ENCODE data around the gene GLG1. TPM values are rescaled to one million over a fixed set of nuclear protein-coding genes. Genes with fewer than 3 reads are reported as not detected.
"Not testable (repeated sequence)": the region's sequence is repeated elsewhere in the genome, so short reads cannot be mapped to it uniquely, and the experiment has no call there.

GLG1 gene
- total and polyA plus RNA-seq, 2 experiments from 2014 or later = 142 to 148 TPM

DNA sequence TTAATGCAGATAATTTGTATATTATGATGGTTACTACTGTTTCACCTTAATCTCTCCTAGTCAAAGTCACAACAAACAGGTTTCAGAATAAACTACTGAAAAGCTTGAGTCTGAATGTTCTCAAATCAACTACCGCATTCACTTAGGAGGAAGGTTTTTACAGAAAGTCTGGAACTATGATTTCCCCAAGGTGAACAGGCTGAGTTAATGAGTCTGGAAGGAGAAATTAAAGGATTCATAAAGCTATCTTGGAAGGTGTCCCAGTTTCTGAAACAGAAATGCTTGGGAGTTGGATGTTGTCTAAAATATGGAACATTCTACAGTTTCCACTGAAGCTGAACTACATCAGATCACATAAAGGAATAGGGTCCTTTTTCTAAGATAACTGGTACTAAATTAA is 69.2 kb downstream of the GLG1 start:
- H3K27ac ChIP-seq; H3K4me2 ChIP-seq; H2AFZ ChIP-seq; H3K9me3 ChIP-seq (ENCODE audit: low read depth); H3K9me2 ChIP-seq (replicated peaks; ENCODE audit: insufficient read depth); H3K27me3 ChIP-seq; H3K36me3 ChIP-seq (replicated peaks; ENCODE audit: insufficient read depth, low read depth); H3K4me3 ChIP-seq; H3K4me1 ChIP-seq (ENCODE audit: insufficient read depth); DNase-seq (ENCODE audit: low spot score): not testable (repeated sequence)
- WGBS (ENCODE audit: low lambda C conversion rate, missing lambda C conversion rate) = 92% methylated on average over 1 of the region's 1 CpG
- H3K79me2 ChIP-seq = peaks cover 29% of the 10 kb centered on the region
- H4K20me1 ChIP-seq (ENCODE audit: insufficient read depth, poor library complexity, severe bottlenecking) = peaks cover 13% of the 10 kb centered on the region

DNA sequence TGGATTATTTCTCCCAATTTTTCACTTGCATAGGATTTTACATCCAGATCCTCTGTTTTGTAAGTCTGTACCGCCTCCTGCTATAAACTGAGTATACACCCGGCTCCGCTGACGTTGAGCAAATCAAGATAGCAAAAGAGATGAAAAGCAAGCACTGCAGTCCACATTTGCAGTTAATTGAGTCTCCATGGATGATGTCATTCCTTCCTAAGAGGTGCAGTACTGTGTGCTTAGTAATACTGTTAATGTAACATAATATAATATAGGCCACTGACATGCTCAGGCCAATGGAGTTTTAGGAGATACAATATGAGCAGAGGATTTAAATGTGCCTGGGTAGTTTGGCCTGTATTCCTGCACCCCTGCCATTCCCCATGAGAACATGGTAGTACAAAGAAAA is 72.3 kb downstream of the GLG1 start:
- not testable (repeated sequence) for H3K27me3 ChIP-seq; H3K27ac ChIP-seq; H3K4me1 ChIP-seq (ENCODE audit: insufficient read depth); H3K9me3 ChIP-seq (ENCODE audit: low read depth); H3K4me2 ChIP-seq; H3K4me3 ChIP-seq; H3K9me2 ChIP-seq (replicated peaks; ENCODE audit: insufficient read depth); H3K36me3 ChIP-seq (replicated peaks; ENCODE audit: insufficient read depth, low read depth); H2AFZ ChIP-seq
- peaks cover 29% of the 10 kb centered on the region for H3K79me2 ChIP-seq
- DNase-seq (ENCODE audit: low spot score) = peak; percentile 31
- H4K20me1 ChIP-seq (ENCODE audit: insufficient read depth, poor library complexity, severe bottlenecking) = peaks cover 12% of the 10 kb centered on the region
- 32% methylated on average over 4 of the region's 4 CpGs for WGBS (ENCODE audit: low lambda C conversion rate, missing lambda C conversion rate)

GRCh38 chr16:74524926-74525325 is 82.0 kb downstream of the GLG1 start:
- Histone ChIP-seq H3K4me3 (no peak overlapping the region), H2AFZ (no peak overlapping the region), H3K27ac (no peak overlapping the region), H3K79me2 (peaks cover 22% of the 10 kb centered on the region), H3K4me1 (ENCODE audit: insufficient read depth) (peaks cover 8% of the 10 kb centered on the region), H4K20me1 (ENCODE audit: insufficient read depth, poor library complexity, severe bottlenecking) (no peaks in the 10 kb centered on the region), H3K27me3 (no peaks in the 10 kb centered on the region), H3K4me2 (no peak overlapping the region), H3K9me2 (replicated peaks; ENCODE audit: insufficient read depth) (no peaks in the 10 kb centered on the region), H3K9me3 (ENCODE audit: low read depth) (no peaks in the 10 kb centered on the region), H3K36me3 (replicated peaks; ENCODE audit: insufficient read depth, low read depth) (no peaks in the 10 kb centered on the region)
- TF ChIP-seq, protein P1, sequence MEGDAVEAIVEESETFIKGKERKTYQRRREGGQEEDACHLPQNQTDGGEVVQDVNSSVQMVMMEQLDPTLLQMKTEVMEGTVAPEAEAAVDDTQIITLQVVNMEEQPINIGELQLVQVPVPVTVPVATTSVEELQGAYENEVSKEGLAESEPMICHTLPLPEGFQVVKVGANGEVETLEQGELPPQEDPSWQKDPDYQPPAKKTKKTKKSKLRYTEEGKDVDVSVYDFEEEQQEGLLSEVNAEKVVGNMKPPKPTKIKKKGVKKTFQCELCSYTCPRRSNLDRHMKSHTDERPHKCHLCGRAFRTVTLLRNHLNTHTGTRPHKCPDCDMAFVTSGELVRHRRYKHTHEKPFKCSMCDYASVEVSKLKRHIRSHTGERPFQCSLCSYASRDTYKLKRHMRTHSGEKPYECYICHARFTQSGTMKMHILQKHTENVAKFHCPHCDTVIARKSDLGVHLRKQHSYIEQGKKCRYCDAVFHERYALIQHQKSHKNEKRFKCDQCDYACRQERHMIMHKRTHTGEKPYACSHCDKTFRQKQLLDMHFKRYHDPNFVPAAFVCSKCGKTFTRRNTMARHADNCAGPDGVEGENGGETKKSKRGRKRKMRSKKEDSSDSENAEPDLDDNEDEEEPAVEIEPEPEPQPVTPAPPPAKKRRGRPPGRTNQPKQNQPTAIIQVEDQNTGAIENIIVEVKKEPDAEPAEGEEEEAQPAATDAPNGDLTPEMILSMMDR (IDR thresholded peaks at IDR 0.05; ENCODE audit: poor library complexity) = no peak
- TF ChIP-seq EZH2 (IDR thresholded peaks at IDR 0.05; ENCODE audit: borderline replicate concordance) (no peak), EZH2phosphoT487 (IDR thresholded peaks at IDR 0.05; ENCODE audit: low read depth, severe bottlenecking, unreplicated experiment) (no peak)
- DNase-seq (ENCODE audit: low spot score) = no peak

GRCh38 chr16:74524117-74524516 is 82.8 kb downstream of the GLG1 start:
- Histone ChIP-seq H4K20me1 (ENCODE audit: insufficient read depth, poor library complexity, severe bottlenecking) (no peaks in the 10 kb centered on the region), H3K36me3 (replicated peaks; ENCODE audit: insufficient read depth, low read depth) (no peaks in the 10 kb centered on the region), H2AFZ (no peak overlapping the region), H3K9me2 (replicated peaks; ENCODE audit: insufficient read depth) (no peaks in the 10 kb centered on the region), H3K4me1 (ENCODE audit: insufficient read depth) (peaks cover 8% of the 10 kb centered on the region), H3K9me3 (ENCODE audit: low read depth) (no peaks in the 10 kb centered on the region), H3K4me2 (no peak overlapping the region), H3K27ac (no peak overlapping the region), H3K79me2 (peaks cover 26% of the 10 kb centered on the region), H3K27me3 (no peaks in the 10 kb centered on the region), H3K4me3 (no peak overlapping the region)
- 96% methylated on average over 5 of the region's 5 CpGs for WGBS (ENCODE audit: low lambda C conversion rate, missing lambda C conversion rate)
- DNase-seq (ENCODE audit: low spot score) = no peak
- TF ChIP-seq EZH2 (IDR thresholded peaks at IDR 0.05; ENCODE audit: borderline replicate concordance) (no peak), EZH2phosphoT487 (IDR thresholded peaks at IDR 0.05; ENCODE audit: low read depth, severe bottlenecking, unreplicated experiment) (no peak)
- TF ChIP-seq, protein P1 (IDR thresholded peaks at IDR 0.05; ENCODE audit: poor library complexity) = no peak

- H3K27me3 ChIP-seq; H3K9me2 ChIP-seq (replicated peaks; ENCODE audit: insufficient read depth); H3K4me1 ChIP-seq (ENCODE audit: insufficient read depth); H3K4me2 ChIP-seq; H4K20me1 ChIP-seq (ENCODE audit: insufficient read depth, poor library complexity, severe bottlenecking); H2AFZ ChIP-seq; DNase-seq (ENCODE audit: low spot score); H3K4me3 ChIP-seq; H3K9me3 ChIP-seq (ENCODE audit: low read depth); H3K36me3 ChIP-seq (replicated peaks; ENCODE audit: insufficient read depth, low read depth); H3K27ac ChIP-seq: not testable (repeated sequence)
- 98% methylated on average over 3 of the region's 3 CpGs for WGBS (ENCODE audit: low lambda C conversion rate, missing lambda C conversion rate)
- peaks cover 28% of the 10 kb centered on the region for H3K79me2 ChIP-seq
These were observed 83.2 kb downstream of the GLG1 start for GRCh38 chr16:74523706-74524105.
